ENCODE measurements around the gene TXLNA. TPM values are rescaled to one million over a fixed set of nuclear protein-coding genes. Genes with fewer than 3 reads are reported as not detected.

The TXLNA gene
- total RNA-seq, 1 donor from 2014 or later, result 45.1 TPM

- TF ChIP-seq, protein P1, sequence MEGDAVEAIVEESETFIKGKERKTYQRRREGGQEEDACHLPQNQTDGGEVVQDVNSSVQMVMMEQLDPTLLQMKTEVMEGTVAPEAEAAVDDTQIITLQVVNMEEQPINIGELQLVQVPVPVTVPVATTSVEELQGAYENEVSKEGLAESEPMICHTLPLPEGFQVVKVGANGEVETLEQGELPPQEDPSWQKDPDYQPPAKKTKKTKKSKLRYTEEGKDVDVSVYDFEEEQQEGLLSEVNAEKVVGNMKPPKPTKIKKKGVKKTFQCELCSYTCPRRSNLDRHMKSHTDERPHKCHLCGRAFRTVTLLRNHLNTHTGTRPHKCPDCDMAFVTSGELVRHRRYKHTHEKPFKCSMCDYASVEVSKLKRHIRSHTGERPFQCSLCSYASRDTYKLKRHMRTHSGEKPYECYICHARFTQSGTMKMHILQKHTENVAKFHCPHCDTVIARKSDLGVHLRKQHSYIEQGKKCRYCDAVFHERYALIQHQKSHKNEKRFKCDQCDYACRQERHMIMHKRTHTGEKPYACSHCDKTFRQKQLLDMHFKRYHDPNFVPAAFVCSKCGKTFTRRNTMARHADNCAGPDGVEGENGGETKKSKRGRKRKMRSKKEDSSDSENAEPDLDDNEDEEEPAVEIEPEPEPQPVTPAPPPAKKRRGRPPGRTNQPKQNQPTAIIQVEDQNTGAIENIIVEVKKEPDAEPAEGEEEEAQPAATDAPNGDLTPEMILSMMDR (IDR thresholded peaks at IDR 0.05), result no peak
- H3K4me1 ChIP-seq, result peaks cover 53% of the 10 kb centered on the region
- no peaks in the 10 kb centered on the region for H3K9me3 ChIP-seq
- no peak for DNase-seq
- no peak for ATAC-seq
- H3K27me3 ChIP-seq (ENCODE audit: low read depth), result no peaks in the 10 kb centered on the region
- H3K4me3 ChIP-seq, result peak overlapping the region; percentile 76
- peak overlapping the region; percentile 85 for H3K27ac ChIP-seq
- H3K36me3 ChIP-seq, result peaks cover 48% of the 10 kb centered on the region
- intact Hi-C loops (cut with DNase I), result no loop called here
These were observed 1.6 kb downstream of the TXLNA start for GRCh38 chr1:32181065-32181464.

DNA sequence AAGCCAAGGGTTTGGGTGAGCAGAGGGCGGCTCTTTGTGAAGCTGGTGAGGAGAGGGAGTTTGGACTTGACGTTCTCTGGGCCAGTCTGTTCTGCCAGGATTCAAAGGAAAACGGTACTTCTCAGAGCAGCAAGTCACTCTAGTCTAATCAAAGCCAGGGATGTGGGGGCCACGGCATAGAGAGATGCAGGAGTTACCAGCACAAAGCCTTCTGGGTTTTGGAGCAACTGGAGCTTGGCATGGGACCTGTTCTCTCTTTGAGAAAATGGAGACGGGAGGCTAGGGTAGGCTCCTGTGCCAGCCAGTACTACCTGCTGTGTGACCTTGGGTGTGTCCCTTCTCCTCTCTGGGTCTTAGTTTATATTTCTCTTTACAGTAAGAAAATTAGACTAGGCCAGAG is 2.1 kb downstream of the TXLNA start:
- no peak overlapping the region for H3K27ac ChIP-seq
- DNase-seq, result no peak
- H3K4me1 ChIP-seq, result peaks cover 55% of the 10 kb centered on the region
- no peaks in the 10 kb centered on the region for H3K27me3 ChIP-seq (ENCODE audit: low read depth)
- H3K9me3 ChIP-seq, result no peaks in the 10 kb centered on the region
- H3K36me3 ChIP-seq, result peaks cover 53% of the 10 kb centered on the region
- ATAC-seq, result no peak
- peak overlapping the region; percentile 76 for H3K4me3 ChIP-seq
- TF ChIP-seq, protein P1 (IDR thresholded peaks at IDR 0.05), result no peak
- intact Hi-C loops (cut with DNase I), result no loop called here

- no peak for ATAC-seq
- H3K4me1 ChIP-seq, result peaks cover 55% of the 10 kb centered on the region
- H3K36me3 ChIP-seq, result peaks cover 58% of the 10 kb centered on the region
- H3K4me3 ChIP-seq, result peak overlapping the region; percentile 76
- TF ChIP-seq, protein P1 (IDR thresholded peaks at IDR 0.05), result no peak
- H3K9me3 ChIP-seq, result no peaks in the 10 kb centered on the region
- no peak for DNase-seq
- no peaks in the 10 kb centered on the region for H3K27me3 ChIP-seq (ENCODE audit: low read depth)
- intact Hi-C loops (cut with DNase I), result no loop called here
- no peak overlapping the region for H3K27ac ChIP-seq
These were observed 2.6 kb downstream of the TXLNA start for GRCh38 chr1:32182060-32182459.

GRCh38 chr1:32184650-32185049 is 5.2 kb downstream of the TXLNA start:
- Histone ChIP-seq H3K36me3 (peaks cover 84% of the 10 kb centered on the region), H3K4me3 (no peak overlapping the region), H3K4me1 (peaks cover 47% of the 10 kb centered on the region), H3K9me3 (no peaks in the 10 kb centered on the region), H3K27me3 (ENCODE audit: low read depth) (no peaks in the 10 kb centered on the region), H3K27ac (no peak overlapping the region)
- DNase-seq, result no peak
- TF ChIP-seq, protein P1 (IDR thresholded peaks at IDR 0.05), result no peak
- ATAC-seq, result no peak
- intact Hi-C loops (cut with DNase I), result no loop called here

DNA sequence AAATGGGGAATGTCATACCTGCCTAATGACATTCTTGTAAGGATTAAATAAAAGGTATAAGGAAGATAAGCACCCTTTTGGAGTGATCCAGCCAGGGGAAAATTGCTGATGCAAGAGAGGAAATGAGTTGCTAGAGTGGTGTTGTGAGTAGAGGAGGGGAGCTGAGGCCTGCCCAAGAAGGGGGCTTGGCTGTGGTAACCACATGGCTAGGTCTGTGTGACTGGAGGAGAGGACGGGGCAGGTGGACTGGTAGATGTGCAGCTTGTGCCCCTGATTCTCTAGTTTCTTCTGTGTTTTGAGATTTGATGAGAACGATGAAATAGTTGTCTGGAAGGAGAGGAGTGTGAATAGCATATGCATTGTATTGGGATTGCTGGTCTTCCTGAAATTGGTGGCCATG is 6.6 kb downstream of the TXLNA start:
- TF ChIP-seq, protein P1 (IDR thresholded peaks at IDR 0.05), result no peak
- Histone ChIP-seq H3K4me3 (no peak overlapping the region), H3K4me1 (peaks cover 41% of the 10 kb centered on the region), H3K27ac (no peak overlapping the region), H3K27me3 (ENCODE audit: low read depth) (no peaks in the 10 kb centered on the region), H3K9me3 (no peaks in the 10 kb centered on the region), H3K36me3 (peaks cover 98% of the 10 kb centered on the region)
- intact Hi-C loops (cut with DNase I), result no loop called here
- ATAC-seq (no peak), DNase-seq (no peak)

- Histone ChIP-seq H3K36me3 (peaks cover 100% of the 10 kb centered on the region), H3K27me3 (ENCODE audit: low read depth) (no peaks in the 10 kb centered on the region), H3K4me1 (peaks cover 36% of the 10 kb centered on the region), H3K9me3 (no peaks in the 10 kb centered on the region), H3K27ac (no peak overlapping the region), H3K4me3 (no peak overlapping the region)
- intact Hi-C loops (cut with DNase I), result no loop called here
- DNase-seq (no peak), ATAC-seq (no peak)
- TF ChIP-seq, protein P1 (IDR thresholded peaks at IDR 0.05), result no peak
These were observed 7.0 kb downstream of the TXLNA start for GRCh38 chr1:32186491-32186890.

Data from lower lobe of right lung (tissue), 2 donors.